H4 (cell line): ENCODE measurements around the gene CEP89. TPM values are rescaled to one million over a fixed set of nuclear protein-coding genes. Genes with fewer than 3 reads are reported as not detected.
"Not testable (repeated sequence)": the region's sequence is repeated elsewhere in the genome, so short reads cannot be mapped to it uniquely, and the experiment has no call there.

Experiments used
- DNase-seq: peaks from one replicate; pipeline ENCODE4 v3.0.0-alpha.2; 2015; ENCODE audit warnings: low spot score
- total RNA-seq: library from RNA; depleted of rRNA; stranded (reverse); fragments of >200 nt; shearing (Covaris generic); gene quantifications from 2 replicates; pipeline ENCODE4 v1.2.3, GENCODE V29; 2014

Gene CEP89
- total RNA-seq, 1 experiment from 2014 or later, result 10.9 TPM

DNA sequence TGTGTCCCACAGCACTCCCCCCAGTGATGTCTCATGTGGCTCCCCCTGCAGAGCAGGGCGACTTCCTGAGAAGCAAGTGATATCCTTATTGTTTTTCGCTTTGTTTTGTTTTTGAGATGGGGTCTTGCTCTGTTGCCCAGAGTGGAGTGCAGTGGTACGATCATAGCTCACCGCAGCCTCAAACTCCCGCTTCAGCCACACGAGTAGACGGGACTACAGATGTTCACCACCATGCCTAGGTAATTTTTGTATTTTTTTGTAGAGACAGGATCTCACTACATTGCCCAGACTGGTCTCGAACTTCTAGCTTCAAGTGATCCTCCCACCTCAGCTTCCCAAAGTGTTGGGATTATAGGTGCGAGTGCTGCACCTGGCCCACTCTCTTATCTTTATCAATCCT is 5.0 kb downstream of the CEP89 start:
- no peak for DNase-seq

GRCh38 chr19:32945260-32945659 is 26.5 kb downstream of the CEP89 start:
- no peak for DNase-seq

DNA sequence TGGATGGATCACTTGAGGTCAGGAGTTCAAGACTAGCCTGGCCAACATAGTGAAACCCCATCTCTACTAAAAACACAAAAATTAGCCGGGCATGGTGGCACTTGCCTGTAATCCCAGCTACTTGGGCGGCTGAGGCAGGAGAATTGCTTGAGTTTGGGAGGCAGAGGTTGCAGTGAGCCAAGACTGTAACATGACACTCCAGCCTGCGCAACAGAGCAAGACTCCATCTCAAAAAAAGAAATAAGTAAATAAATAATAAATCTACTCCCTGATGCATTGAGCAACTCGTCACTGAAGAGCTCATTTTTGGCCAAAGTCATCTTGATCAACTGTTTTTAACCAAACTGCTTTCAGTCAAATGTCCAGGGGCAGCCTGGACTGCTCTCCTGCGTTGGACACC is 30.5 kb downstream of the CEP89 start:
- DNase-seq, result not testable (repeated sequence)

DNA sequence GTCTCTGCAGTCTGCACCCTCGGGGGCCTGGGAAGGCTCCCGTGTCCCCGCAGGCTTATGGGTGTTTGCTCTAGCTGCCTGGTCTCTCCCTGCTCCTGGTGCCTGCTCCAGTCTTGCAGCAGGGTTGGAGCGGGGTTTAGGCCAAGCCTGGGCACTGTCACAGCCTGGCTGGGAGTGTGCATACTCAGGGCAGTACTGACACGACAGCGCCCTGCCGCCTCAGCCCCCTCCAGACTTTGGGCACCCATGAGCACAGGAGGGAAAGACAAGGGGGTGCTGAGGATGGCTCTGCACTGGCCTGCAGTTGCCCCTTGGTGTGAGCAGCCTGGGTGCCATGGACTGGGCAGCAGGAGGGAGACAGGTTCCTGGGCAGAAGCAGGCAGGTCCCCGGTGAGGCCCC is 35.7 kb downstream of the CEP89 start:
- DNase-seq, result no peak

- DNase-seq, result no peak
These were observed 36.1 kb downstream of the CEP89 start for GRCh38 chr19:32935629-32936028.

- DNase-seq, result no peak
These were observed 38.2 kb downstream of the CEP89 start for GRCh38 chr19:32933571-32933970.

- DNase-seq, result no peak
These were observed 41.2 kb downstream of the CEP89 start for GRCh38 chr19:32930567-32930966.

- no peak for DNase-seq
These were observed 43.0 kb downstream of the CEP89 start for GRCh38 chr19:32928806-32929205.

GRCh38 chr19:32924200-32924599 is 47.6 kb downstream of the CEP89 start:
- no peak for DNase-seq

GRCh38 chr19:32921624-32922023 is 50.1 kb downstream of the CEP89 start:
- no peak for DNase-seq

GRCh38 chr19:32919365-32919764 is 52.4 kb downstream of the CEP89 start:
- no peak for DNase-seq

DNA sequence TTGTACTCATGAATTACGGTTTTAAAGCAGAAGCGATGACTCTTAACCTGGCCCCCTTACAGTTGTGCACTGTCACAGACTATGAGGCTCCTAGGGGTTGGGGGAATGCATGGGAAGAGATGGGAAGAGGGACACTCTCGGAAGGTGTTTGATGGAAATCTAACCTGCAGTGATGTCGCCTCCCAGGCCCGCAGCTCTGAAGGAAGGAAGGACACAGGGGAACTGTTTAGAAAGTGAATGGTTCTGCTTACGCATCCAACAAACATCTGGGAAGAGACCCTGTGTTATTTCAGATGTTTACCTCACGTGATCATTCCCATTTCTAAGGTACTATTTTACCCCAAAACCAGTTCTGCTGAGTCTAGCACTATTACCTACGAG is 54.2 kb downstream of the CEP89 start:
- no peak for DNase-seq

- DNase-seq, result no peak
These were observed 54.7 kb downstream of the CEP89 start for GRCh38 chr19:32916969-32917615.

DNA sequence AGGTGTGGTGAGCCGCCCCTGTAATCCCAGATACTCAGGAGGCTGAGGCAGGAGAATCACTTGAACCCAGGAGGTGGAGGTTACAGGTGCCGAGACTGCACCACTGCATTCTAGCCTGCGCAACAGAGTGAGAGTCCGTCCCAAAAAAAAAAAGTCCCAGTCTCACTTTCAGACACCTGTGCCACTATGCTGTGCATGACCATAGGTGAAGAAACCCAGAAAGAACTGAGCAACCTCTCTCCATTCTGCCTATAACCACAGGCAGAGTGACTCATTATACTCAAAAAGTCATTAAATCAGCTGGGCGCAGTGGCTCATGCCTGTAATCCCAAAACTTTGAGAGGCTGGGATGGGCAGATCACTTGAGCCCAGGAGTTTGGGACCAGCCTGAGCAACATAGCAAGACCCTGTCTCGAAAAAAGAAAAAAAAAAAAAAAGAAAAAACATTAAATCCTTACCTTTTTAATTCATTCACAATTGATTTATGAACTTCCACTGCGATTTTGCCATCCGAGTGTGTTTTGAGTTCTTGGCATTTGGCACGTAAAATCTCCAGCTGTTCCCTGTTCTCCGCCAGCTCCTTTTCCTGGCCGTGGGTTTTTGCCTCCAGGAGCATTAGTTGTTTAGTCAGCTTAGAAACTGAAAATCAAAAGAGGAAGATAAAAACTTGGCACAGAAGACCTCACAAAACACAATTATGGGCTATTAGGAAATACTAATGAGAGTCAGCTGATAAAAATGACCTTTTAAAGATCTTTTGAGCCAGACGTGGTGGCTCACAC is 56.7 kb downstream of the CEP89 start:
- DNase-seq, result no peak

DNA sequence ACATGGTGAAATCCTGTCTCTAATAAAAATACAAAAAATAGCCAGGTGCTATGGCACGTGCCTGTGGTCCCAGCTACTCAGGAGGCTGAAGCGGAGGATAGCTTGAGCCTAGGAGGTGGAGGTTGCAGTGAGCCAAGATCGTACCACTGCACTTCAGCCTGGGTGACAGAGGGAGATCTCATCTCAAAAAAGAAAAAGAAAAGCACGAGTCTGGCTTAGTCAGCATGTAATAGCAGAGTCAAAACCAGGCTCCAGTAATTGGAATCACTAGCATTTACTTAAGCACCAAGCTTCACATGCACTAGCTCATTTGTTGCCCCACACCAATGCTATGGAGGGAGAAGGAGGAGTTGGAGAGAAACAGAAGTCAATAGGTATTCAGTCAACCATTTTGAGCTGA is 60.3 kb downstream of the CEP89 start:
- DNase-seq, result no peak

GRCh38 chr19:32910874-32911273 is 60.9 kb downstream of the CEP89 start:
- DNase-seq, result peak; percentile 66

DNA sequence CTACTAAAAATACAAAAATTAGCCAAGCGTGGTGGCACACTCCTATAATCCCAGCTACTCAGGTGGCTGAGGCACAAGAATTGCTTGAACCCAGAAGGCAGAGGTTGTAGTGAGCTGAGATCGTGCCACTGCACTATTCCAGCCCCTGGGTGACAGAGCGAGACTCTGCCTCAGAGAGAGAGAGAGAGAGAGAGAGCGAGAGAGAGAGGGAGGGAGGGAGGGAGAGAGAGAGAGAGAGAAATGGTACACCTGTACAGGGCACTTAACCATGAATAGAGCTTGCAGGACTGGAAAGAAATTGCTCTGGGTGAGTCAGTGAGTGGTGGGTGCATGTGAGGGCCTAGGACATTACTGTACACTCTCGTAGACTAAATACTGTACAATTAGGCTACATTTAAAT is 61.7 kb downstream of the CEP89 start:
- DNase-seq, result no peak

DNA sequence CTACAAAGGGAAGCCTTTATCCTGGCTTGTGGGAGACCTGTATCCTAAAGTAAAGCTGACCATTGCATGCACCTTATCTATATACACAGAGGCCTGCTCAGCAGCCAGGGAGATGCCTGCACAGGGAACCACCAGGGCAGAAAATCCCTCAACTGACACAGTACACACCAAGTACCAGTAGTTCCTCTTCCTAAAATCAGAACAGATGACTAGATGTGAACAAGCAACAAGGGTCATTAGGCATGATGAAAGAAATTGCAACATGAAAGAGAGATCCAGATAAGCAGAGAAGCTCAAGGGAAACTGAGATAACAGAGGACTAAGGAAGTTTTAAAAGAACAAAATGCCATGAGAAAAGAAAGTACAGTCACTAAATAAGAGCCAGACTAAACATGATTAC is 62.5 kb downstream of the CEP89 start:
- DNase-seq, result no peak

- DNase-seq, result no peak
These were observed 63.0 kb downstream of the CEP89 start for GRCh38 chr19:32908641-32909190.

DNA sequence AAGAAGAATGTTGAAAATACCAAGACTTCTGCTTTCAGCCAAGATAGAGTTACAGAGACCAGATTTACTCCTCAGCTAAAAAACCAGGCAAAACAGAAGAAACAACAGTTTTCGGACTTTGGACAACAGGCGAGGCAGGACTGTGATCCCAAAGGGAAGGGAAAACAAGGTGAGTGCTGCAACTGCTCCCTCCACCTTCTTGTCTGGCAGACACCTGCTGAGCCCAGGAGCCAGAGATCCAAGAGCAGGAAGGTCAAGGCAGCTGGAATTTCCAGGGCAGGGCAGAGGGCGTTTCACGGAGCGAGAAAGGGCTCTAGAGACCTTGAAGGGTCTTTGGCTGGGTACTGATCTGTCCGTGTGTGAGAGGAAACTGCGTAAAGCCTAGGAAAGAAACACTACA is 69.3 kb downstream of the CEP89 start:
- DNase-seq, result no peak

GRCh38 chr19:32901504-32902161 is 70.1 kb downstream of the CEP89 start:
- no peak for DNase-seq

GRCh38 chr19:32896516-32897214 is 75.1 kb downstream of the CEP89 start:
- peak; percentile 16 for DNase-seq
